Hindlimb muscle (tissue), 1 donor: ENCODE measurements around the gene CBFB. TPM values are rescaled to one million over a fixed set of nuclear protein-coding genes. Genes with fewer than 3 reads are reported as not detected.
"Not testable (repeated sequence)": the region's sequence is repeated elsewhere in the genome, so short reads cannot be mapped to it uniquely, and the experiment has no call there.

Experiments used
- DNase-seq: peaks from one replicate; pipeline ENCODE4 v3.0.0-alpha.2; 2013
- polyA plus RNA-seq: library from polyadenylated mRNA; unstranded; fragments of 120-200 nt; gene quantifications from one replicate; pipeline ENCODE4 v1.2.1, GENCODE V29; 2013; ENCODE audit not compliant: insufficient read length

Gene CBFB
- polyA plus RNA-seq: 37.7 TPM

DNA sequence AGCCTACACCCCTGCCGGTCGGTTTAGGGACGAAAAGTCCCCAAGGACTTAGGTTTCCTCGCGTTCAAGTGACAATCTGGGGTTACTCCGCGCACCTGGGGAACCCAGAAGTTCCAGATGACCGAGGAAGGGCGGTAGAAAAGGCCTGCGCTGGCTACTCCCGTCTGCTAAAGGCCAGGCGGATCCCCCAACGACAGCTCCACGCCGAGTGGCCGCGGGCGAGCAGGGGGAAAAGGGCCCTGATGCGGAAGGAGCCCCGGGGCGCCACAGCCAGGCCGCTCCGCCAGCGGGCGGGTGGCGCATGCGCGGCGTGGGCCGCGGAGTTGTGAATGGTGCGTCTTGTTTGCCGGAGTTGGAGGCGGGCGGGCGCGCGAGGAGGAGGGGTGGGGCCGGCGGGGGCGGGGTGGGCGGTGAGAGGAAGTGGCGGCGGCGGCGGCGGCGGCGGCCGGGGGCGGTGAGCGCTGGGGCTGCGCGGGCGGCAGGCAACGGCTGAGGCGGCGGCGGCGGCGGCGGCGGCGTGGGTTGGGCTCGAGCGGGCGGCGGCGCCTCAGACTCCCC is at the start of gene CBFB:
CBFB (plus strand) TSS at position 454 of the 558 bp plus-strand sequence. CDS start 259 bp downstream, outside the sequence.
- peak; percentile 93 for DNase-seq

GRCh38 chr16:66983033-66983432 is 45.9 kb upstream of the CBFB start:
- DNase-seq: no peak

DNA sequence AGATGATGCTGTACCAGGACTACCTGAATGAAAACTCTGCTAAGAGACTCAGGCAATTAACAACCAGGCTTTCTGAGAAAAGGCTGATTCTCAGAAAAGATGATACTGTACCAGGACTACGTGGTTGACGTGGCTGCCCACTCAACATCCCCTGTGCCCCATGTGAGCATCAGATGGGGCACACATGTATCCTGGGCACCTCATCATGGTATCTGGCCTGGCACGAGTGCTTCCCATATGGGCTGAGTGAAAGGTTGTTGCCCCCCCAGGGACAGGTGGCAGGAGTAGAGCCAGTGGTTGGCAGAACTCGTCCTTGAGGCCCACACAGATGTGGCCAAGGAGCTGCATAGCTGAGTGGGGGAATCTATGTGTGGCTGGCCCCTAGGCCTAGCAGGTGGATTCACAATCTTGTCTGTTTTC is 44.0 kb upstream of the CBFB start:
- no peak for DNase-seq

DNA sequence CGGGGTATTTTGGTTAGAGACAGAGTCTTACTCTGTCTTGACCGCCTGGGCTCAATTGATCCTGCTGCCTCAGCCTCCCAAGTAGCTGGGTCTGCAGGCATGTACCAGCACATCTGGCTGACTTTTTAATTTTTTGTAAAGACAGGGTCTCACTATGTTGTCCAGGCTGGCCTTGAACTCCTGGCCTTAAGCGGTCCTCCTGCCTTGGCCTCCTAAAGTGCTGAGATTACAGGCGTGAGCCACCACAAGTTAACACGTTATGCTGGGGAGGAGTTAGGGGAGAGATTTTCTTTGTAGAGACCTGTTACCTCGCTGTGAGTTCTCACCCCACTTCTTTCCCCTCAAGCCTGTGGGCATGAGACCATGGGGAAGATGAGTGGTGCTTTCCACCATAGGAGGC is 42.4 kb upstream of the CBFB start:
- no peak for DNase-seq

DNA sequence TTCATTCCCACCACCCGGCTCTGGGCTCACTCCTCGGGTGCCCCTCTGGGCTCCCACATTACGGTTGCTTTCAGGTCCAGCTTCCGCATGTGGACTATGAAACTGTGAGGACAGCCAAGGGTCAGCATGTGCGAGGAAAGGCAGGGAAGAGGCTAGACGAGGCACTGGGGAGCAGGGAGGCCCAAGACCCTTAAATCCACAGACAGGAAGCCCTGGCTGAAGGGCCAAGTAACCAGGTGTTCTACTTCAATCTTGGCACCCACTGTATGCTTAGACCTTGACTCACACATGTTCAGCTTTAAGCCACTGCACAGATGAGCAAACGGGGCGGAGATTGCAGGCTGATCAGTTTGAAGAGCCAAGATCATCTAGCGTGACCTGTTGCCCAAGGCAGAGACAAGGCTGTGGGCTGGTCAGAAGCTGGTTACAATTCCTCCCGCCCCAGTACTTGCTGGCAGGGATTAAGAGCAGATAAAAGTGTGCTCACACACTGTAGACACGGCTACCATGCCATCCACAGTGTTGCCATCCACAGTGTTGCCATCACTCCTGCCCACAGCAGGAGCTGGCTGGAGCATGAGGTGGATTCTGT is 40.7 kb upstream of the CBFB start, which contains the start of gene CES4A:
CES4A (plus strand) TSS at position 393 of the 592 bp plus-strand sequence; CDS start at position 577, 184 bp downstream.
- peak; percentile 24 for DNase-seq

DNA sequence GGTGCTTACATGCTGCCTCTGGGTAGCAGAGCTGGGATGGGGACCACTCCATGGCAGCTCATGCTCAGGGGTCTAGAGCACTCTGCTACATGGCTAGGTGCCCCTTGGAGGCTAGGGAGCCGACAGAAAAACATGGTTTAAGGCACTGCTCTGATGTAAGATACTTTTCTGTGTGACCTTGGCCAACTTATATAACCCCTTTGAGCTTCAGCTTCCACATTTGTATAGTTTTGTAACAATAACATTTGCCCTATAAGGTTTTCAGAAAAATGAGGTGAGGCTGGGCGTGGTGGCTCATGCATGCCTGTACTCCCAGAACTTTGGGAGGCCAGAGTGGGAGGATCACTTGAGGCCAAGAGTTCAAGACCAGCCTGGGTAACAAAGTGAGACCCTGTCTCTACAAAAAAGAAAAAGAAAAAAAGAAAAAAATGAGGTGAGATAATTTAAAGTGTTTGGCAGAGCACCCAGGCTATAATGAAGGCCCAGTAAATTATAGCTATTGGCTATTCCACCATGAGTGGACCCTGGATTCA is 37.3 kb upstream of the CBFB start:
- no peak for DNase-seq

DNA sequence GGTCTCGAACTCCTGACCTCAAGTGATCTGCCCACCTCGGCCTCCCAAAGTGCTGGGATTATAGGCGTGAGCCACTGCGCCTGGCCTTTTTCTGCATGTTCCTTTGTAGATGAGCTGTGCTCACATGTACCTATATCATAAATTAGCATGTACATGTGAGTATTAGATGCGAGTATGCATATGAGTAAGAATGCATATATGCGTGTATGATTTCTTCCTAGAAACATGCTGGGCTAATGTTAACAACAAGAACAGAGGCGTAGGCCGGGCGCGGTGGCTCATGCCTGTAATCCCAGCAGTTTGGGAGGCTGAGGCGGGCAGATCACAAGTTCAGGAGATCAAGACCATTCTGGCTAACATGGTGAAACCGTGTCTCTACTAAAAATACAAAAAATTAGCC is 35.4 kb upstream of the CBFB start:
- DNase-seq: not testable (repeated sequence)

- DNase-seq: no peak
Measured at GRCh38 chr16:66996324-66996982, 32.5 kb upstream of the CBFB start.

- DNase-seq: no peak
Measured at GRCh38 chr16:66996983-66997358, 32.0 kb upstream of the CBFB start.

DNA sequence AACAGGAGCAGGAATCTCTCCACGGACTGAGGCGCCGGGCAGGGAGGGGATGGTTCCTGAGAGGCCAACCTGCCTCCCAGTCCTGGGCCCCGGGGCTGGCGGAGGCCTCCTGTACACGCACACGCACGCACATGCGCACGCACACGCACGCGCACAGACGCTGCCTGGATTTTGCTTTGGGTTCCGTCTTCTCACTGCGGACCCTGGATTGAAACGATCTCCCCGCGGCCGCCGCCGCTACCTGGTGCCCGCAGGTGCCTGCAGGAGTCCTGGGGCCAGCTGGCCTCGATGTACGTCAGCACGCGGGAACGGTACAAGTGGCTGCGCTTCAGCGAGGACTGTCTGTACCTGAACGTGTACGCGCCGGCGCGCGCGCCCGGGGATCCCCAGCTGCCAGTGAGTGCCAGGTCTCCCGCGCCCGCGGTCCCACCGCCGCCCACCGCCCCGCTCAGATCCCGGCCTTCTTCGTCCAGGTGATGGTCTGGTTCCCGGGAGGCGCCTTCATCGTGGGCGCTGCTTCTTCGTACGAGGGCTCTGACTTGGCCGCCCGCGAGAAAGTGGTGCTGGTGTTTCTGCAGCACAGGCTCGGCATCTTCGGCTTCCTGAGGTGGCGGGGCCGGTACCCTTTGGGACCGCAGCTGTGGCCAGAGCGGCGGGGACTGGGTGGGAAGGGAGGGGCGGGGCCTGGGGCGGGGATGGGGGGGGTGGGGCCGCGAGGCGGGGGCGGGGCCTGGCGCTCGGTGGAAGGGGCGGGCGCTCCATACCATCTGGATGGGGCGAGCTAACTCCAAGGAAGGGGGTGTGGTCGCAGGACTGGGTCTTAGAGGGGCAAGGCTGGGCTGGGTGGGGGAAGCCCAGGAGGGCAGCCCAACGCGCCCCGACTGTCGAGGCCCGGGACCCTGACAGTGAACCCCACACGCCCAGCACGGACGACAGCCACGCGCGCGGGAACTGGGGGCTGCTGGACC is 28.3 kb upstream of the CBFB start:
- DNase-seq: peak; percentile 35

DNA sequence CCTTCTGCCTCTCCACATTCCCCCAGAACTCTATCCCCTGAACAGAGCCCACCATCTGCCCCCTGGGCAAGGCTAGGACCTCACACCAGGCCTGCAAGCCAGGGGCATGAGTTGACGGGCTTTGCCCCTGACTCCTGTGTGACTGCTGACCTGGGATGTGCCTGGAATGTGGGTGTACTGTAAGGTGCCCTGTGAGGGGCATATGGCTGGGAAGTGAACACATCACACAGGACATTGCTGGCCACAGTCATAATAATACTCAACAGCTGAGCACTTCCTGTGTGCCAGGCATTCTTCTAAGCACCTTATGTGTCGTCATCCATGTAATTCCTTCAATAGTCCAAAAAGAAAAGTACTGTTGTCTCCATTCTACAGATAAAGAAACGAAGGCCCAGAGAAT is 27.2 kb upstream of the CBFB start:
- no peak for DNase-seq

DNA sequence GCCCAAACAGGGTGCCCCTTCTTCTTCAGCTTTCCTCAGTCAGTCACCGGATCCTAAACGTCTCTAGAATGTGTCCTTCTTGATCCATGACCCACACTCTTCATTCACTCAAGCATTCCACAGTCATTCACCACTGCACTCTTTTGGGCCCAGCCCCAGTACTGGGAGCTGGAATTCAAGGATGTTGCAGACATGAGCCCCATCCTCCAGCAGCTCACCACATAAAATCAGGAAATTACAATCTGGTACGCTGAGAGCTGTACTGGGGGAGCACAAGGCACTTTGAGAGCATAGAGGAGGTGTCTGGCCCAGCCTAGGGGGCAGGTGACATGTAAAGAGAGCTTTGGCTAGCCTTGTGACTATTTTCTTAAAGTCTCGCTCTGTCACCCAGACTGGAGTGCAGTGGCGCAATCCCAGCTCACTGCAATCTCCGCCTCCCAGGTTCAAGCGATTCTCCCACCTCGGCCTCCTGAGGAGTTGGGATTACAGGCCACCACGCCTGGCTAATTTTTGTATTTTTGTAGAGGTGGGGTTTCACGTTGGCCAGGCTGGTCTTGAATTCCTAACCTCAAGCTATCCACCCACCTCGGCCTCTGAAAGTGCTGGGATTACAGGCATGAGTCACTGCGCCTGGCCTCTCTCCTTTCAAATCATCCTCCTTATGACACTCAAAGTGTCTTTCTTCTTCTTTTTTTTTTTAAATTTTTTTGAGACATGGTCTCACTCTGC is 21.9 kb upstream of the CBFB start:
- DNase-seq: no peak

DNA sequence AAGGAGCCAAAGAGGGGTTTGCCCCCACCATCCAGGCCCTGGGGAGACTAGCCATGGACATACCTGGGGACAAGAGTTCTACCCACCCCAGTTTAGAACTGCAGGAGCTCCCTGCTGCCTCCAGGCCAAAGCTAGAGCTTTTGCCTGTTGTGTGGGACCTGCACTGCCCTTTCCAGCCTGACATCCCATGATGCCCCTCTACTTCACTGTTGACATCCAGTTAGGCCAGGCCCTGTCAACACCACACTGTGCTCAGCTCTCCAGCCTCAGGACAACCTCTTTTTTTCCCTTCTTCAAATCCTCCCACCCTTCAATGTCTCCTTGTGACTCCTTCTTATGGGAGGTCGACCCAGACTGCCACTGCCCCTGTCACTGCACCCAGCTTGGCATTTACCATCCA is 19.8 kb upstream of the CBFB start:
- DNase-seq: no peak

DNA sequence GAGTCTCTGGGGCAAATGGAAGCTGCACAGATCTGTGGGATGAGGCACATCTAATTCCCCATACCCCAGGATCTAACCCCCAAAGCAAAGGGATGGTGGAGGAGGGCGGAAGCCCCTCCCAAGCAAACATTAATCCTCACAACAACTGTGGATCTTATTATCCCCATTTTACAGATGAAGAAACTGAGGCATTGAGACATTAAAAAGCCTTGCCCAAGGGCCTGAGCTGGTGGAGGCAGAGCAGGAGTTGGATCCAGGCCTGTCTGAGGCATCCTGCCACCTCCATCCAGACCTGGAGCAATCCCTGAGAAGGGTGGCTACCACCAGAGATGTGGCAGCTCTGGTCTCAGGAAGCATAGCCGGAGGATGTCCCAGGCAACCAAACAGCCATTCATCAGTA is 17.7 kb upstream of the CBFB start:
- no peak for DNase-seq

- DNase-seq: peak; percentile 55
Measured at GRCh38 chr16:67013233-67013822, 15.6 kb upstream of the CBFB start.

DNA sequence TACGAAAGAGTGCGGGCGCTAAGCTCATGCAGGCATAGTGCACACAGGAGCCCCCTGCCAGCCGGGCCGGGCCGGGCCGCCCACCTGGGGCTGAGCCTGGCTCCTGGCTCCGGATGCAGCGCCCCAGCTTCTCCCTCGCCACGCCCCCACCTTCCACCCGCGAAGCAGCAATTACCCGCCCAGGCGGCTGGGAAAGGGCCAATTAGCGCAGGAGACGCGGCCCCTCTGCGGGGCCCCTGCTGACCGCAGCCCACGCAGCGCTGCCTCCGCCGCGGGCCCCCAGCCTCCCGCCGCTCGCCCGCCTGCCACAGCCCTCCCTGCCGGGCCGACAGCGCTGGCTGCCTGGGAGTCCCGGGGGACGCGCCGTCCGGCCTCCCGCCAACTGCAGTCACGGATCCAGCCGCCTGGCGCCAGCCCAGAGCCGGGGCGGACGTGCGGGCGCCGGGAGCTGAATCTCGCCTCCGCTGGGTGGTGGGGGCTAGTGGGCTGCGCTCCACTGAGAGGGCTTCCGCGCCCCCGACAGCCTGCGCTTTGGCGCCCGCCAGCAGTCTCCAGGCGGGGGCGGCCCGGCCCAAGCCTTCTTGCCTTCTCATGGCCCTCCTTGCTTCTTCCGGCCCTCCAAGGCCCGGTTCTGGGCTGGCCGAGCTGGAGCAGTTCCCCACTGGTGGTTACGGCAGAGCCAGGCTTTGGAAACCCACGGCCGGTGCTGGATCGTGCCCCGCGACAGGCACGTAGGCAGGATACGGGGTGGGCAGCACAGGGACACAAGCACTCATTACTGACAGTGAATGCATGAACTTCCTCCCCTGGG is 14.9 kb upstream of the CBFB start:
- DNase-seq: peak; percentile 79

- DNase-seq: peak; percentile 26
Measured at GRCh38 chr16:67014634-67015312, 14.2 kb upstream of the CBFB start.

- no peak for DNase-seq
Measured at GRCh38 chr16:67015313-67015731, 13.6 kb upstream of the CBFB start.

- no peak for DNase-seq
Measured at GRCh38 chr16:67016143-67016542, 12.8 kb upstream of the CBFB start.
